Spleen (tissue), 13 donors: ENCODE data around the gene EIF3F. TPM values are rescaled to one million over a fixed set of nuclear protein-coding genes. Genes with fewer than 3 reads are reported as not detected.

Experiments used
- DNase-seq: peaks from one replicate; pipeline ENCODE4 v3.0.0-alpha.2; 2020
- H3K27ac ChIP-seq, 8 donors: fragments of 200-600 bp; sonication (generic) in 7 of 8; 1 replicate in 4 of 8; 2 replicates in 4 of 8; pipeline versions ENCODE4 v1.5.0 to v1.8.0; 2016 to 2021; ENCODE audit warnings: inconsistent platforms in 4 of 8, mild to moderate bottlenecking in 4 of 8, moderate library complexity in 1 of 8
- H3K27me3 ChIP-seq, 7 donors: fragments of 200-600 bp; sonication (generic) in 6 of 7; replicated peaks in 1 of 7; 1 replicate in 4 of 7; 2 replicates in 3 of 7; pipeline versions ENCODE4 v1.5.0 to v1.8.0; 2016 to 2021; ENCODE audit warnings: inconsistent platforms in 3 of 7, mild to moderate bottlenecking in 1 of 7
- H3K36me3 ChIP-seq, 6 donors: fragments of 200-600 bp; sonication (generic) in 5 of 6; 1 replicate in 4 of 6; 2 replicates in 2 of 6; pipeline versions ENCODE4 v1.5.0 to v1.8.0; 2016 to 2021; ENCODE audit warnings: inconsistent platforms in 2 of 6
- H3K4me1 ChIP-seq, 6 donors: fragments of 200-600 bp; sonication (generic) in 5 of 6; 1 replicate in 3 of 6; 2 replicates in 3 of 6; pipeline versions ENCODE4 v1.5.0 to v1.8.0; 2016 to 2021; ENCODE audit warnings: inconsistent platforms in 3 of 6
- H3K4me3 ChIP-seq, 8 donors: fragments of 200-600 bp; sonication (generic) in 7 of 8; 1 replicate in 4 of 8; 2 replicates in 4 of 8; pipeline versions ENCODE4 v1.5.0 to v1.8.0; 2016 to 2021; ENCODE audit warnings: inconsistent platforms in 4 of 8, mild to moderate bottlenecking in 4 of 8, moderate library complexity in 2 of 8
- H3K9me3 ChIP-seq, 8 donors: fragments of 200-600 bp; sonication (generic) in 7 of 8; 1 replicate in 4 of 8; 2 replicates in 4 of 8; pipeline versions ENCODE4 v1.5.0 to v1.8.0; 2016 to 2021; ENCODE audit warnings: inconsistent platforms in 4 of 8
- POLR2A ChIP-seq, 3 donors: fragments of 450-650 bp; IDR thresholded peaks; one replicate each; pipeline ENCODE4 v1.5.1; 2017; ENCODE audit warnings: antibody characterized with exemption in 3 of 3, mild to moderate bottlenecking in 1 of 3
- POLR2AphosphoS5 ChIP-seq, 3 donors: sonication (generic); formaldehyde crosslinking; IDR thresholded peaks; one replicate each; pipeline ENCODE4 v1.5.1; 2017; ENCODE audit warnings: antibody characterized with exemption in 3 of 3
- WGBS, 5 donors: extraction: QIAGEN DNeasy Blood & Tissue Kit in 3 of 5; methylation state at CpG; one replicate each; pipeline versions ENCODE4 v1.1.5 to v1.1.7; 2013 to 2018; 5-methylcytosine and 5-hydroxymethylcytosine counted together
- intact Hi-C: fragments of 100-400 bp; cut with DNase I; formaldehyde crosslinking; loops from one replicate; pipeline ENCODE4 v1.15.0; 2023; ENCODE audit warnings: low total_unique reads
- long read RNA-seq, 2 donors: transcript quantifications; one replicate each; lab custom pipeline, GENCODE V29; 2026
- polyA plus RNA-seq, 3 donors: library from polyadenylated mRNA; stranded (reverse); fragments of 200-250 nt; gene quantifications; one replicate each; pipeline ENCODE4 v1.2.1, GENCODE V29; 2013
- total RNA-seq, 7 donors: library from RNA; depleted of rRNA in 3 of 7; stranded (reverse); fragments of >200 nt in 3 of 7; fragmentation: NEBNext Ultra II Directional in 4 of 7; extraction: Animal tissue kit (Norgen Biotek cat#: 25700) in 4 of 7; gene quantifications; one replicate each; pipeline versions ENCODE4 v1.1.0 to v1.2.1, GENCODE V29; 2016 to 2021
- TF ChIP-seq, protein P1 (sequence below), 11 experiments: fragments of 200-600 bp in 7 of 11; fragments of 450-650 bp in 4 of 11; sonication (generic) in 4 of 11; IDR thresholded peaks in 8 of 11; conservative IDR thresholded peaks in 3 of 11; 1 replicate in 7 of 11; 2 replicates in 4 of 11; pipeline versions ENCODE4 v1.4.0 to v1.8.0; 2016 to 2021; ENCODE audit warnings: antibody characterized with exemption in 11 of 11, inconsistent platforms in 4 of 11, mild to moderate bottlenecking in 1 of 11
- donor health status: healthy with polysubstance abuse.
- donor health status: DM: no; HTN: no; CAD: no; lungs with moderate emphysema.
- donor health status: DM: no; HTN: no; CAD: no.
- donor health status: Bipolar disorder and iron deficiency.
- donor health status: healthy.
- donor health status: DM: no; HTN: no; CAD: no.
- donor health status: DM: yes; HTN: yes; CAD: no.

Gene EIF3F
- total RNA-seq (100 to 1,000 TPM; 189 to 351 (median 204) TPM), polyA plus RNA-seq (100 to 1,000 TPM; 343 to 437 (median 350) TPM)
- long read RNA-seq, donor 1, transcript EIF3F-201 (8 exons, 1,254 nt): major isoform, 83 of 93 reads
- long read RNA-seq, donor 1, partial matches to known transcripts: 6 of 93 reads
- long read RNA-seq, donor 1, other reads (novel, unspliced or antisense): 0 of 93 reads
- long read RNA-seq, donor 2, transcript EIF3F-201 (8 exons, 1,254 nt): major isoform, 105 of 107 reads
- long read RNA-seq, donor 2, partial matches to known transcripts: 0 of 107 reads
- long read RNA-seq, donor 2, other reads (novel, unspliced or antisense): 0 of 107 reads

DNA sequence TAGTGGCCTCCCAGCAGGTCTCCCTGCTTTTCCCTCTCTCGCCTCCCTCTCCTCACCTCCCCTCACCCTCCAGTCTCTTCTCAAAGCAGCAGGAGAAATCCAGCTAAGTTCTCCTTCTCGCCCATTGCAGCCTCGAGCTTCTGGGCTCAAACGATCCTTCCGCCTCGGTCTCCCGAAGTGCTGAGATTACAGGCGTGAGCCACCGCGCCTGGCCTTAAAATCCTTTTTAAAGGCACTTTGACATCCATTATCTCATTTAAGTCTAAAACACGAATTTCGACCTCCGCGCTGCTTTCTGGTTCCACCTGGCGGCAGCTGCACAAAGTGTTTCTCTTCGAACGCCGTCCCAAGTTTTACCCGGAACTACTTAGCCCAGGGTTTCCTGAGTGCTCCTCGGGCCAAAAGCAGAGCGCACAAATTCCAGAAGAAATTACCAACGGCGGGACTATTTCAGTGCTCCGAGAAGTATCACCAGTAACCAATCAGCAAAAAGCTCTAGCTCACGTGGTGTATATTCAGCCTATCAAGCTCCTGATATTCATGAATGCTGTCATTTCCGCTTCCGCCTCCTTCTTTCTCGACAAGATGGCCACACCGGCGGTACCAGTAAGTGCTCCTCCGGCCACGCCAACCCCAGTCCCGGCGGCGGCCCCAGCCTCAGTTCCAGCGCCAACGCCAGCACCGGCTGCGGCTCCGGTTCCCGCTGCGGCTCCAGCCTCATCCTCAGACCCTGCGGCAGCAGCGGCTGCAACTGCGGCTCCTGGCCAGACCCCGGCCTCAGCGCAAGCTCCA, at the start of gene EIF3F:
Gene EIF3F, plus strand, starts transcription at position 570 of the 792 bp plus-strand sequence. Its CDS starts 16 bp downstream, at position 586.
- DNase-seq: peak; percentile 93
- Histone ChIP-seq H3K27ac (peak within 1 kb of the TSS; percentile 81 to 88 (median 84)), H3K27me3 (no peaks in the 10 kb centered on the region), H3K4me1 (peaks cover 22 to 53% (median 41%) of the 10 kb centered on the region in 6 donors), H3K9me3 (no peaks in the 10 kb centered on the region), H3K4me3 (peak within 1 kb of the TSS; percentile 86 to 97 (median 92)), H3K36me3 (peaks cover 0 to 34% (median 13%) of the 10 kb centered on the region in 6 donors)
- TF ChIP-seq POLR2A (IDR thresholded peaks at IDR 0.05) (no peak), POLR2AphosphoS5 (IDR thresholded peaks at IDR 0.05) (peak; percentile 73 to 85 (median 82))
- TF ChIP-seq, protein P1, sequence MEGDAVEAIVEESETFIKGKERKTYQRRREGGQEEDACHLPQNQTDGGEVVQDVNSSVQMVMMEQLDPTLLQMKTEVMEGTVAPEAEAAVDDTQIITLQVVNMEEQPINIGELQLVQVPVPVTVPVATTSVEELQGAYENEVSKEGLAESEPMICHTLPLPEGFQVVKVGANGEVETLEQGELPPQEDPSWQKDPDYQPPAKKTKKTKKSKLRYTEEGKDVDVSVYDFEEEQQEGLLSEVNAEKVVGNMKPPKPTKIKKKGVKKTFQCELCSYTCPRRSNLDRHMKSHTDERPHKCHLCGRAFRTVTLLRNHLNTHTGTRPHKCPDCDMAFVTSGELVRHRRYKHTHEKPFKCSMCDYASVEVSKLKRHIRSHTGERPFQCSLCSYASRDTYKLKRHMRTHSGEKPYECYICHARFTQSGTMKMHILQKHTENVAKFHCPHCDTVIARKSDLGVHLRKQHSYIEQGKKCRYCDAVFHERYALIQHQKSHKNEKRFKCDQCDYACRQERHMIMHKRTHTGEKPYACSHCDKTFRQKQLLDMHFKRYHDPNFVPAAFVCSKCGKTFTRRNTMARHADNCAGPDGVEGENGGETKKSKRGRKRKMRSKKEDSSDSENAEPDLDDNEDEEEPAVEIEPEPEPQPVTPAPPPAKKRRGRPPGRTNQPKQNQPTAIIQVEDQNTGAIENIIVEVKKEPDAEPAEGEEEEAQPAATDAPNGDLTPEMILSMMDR (IDR thresholded peaks at IDR 0.05 in 8 of 11, conservative IDR thresholded peaks at IDR 0.05 in 3 of 11): peak; percentile 74 to 92 (median 86)
- intact Hi-C loops: loop anchor here (5.0 to 10.0 kb wide), 2 partner anchors 95 to 892 kb away; no protein-coding TSS in a partner anchor
- 0 to 1% (median 1%) methylated on average over 36 to 47 of the region's 47 CpGs for WGBS, 5 donors

DNA sequence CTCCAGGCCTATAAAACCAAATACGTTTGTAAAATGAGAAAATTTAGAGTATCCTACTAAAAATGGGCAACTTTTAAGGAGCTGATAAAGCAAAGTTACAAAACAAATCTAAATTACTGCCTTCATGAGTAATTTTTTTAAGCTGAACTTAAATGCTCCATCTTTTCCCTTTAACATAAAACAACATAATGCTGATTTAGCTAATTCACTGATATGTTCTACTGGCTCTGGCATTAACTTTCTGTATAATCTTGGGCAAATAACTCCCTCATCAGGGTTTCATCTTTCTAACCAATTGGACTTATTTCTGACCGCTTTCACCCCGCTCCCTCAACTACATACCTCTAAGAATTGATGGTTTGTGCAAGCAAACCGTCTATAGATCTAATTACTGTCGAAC, 46.0 kb upstream of the EIF3F start:
- no peaks in the 10 kb centered on the region for H3K36me3 ChIP-seq
- peaks cover 4 to 45% (median 34%) of the 10 kb centered on the region in 8 donors for H3K9me3 ChIP-seq
- H3K4me1 ChIP-seq: no peaks in the 10 kb centered on the region
- DNase-seq: no peak
- no peak overlapping the region for H3K27ac ChIP-seq
- intact Hi-C loops: no loop called here
- H3K27me3 ChIP-seq: peaks cover 0 to 9% (median 0%) of the 10 kb centered on the region in 7 donors
- TF ChIP-seq, protein P1 (IDR thresholded peaks at IDR 0.05 in 8 of 11, conservative IDR thresholded peaks at IDR 0.05 in 3 of 11): no peak
- TF ChIP-seq POLR2AphosphoS5 (IDR thresholded peaks at IDR 0.05) (no peak), POLR2A (IDR thresholded peaks at IDR 0.05) (no peak)
- 54 to 73% (median 68%) methylated on average over 5 of the region's 5 CpGs for WGBS, 5 donors
- H3K4me3 ChIP-seq: no peak overlapping the region

- Histone ChIP-seq H3K27ac (no peak within 1 kb of the TSS), H3K4me1 (no peaks in the 10 kb centered on the region), H3K36me3 (no peaks in the 10 kb centered on the region), H3K4me3 (no peak within 1 kb of the TSS), H3K9me3 (peaks cover 4 to 47% (median 34%) of the 10 kb centered on the region in 8 donors), H3K27me3 (peaks cover 0 to 9% (median 0%) of the 10 kb centered on the region in 7 donors)
- WGBS, 5 donors: 82 to 92% (median 90%) methylated on average over 2 of the region's 2 CpGs
- intact Hi-C loops: no loop called here
- TF ChIP-seq POLR2A (IDR thresholded peaks at IDR 0.05) (no peak), POLR2AphosphoS5 (IDR thresholded peaks at IDR 0.05) (no peak)
- TF ChIP-seq, protein P1 (IDR thresholded peaks at IDR 0.05 in 8 of 11, conservative IDR thresholded peaks at IDR 0.05 in 3 of 11): no peak
- no peak for DNase-seq
These were observed 45.5 kb upstream of the EIF3F start, which contains the start of gene OR10A3 for GRCh38 chr11:7941608-7942007. Gene OR10A3, minus strand, starts transcription at chr11:7941708. Its CDS starts 2,188 bp downstream, at chr11:7939520.
